Activated naive CD4-positive, alpha-beta T cell treated with anti-CD3 and anti-CD28 coated beads, Interleukin-2, amount 50 U/mL, for 16 hours (primary cell): ENCODE measurements around the gene OR2J3.
"Not testable (repeated sequence)": the region's sequence is repeated elsewhere in the genome, so short reads cannot be mapped to it uniquely, and the experiment has no call there.

Source experiments
- DNase-seq: peaks from one replicate; pipeline ENCODE4 v3.0.0-alpha.2; 2020

Gene OR2J3

DNA sequence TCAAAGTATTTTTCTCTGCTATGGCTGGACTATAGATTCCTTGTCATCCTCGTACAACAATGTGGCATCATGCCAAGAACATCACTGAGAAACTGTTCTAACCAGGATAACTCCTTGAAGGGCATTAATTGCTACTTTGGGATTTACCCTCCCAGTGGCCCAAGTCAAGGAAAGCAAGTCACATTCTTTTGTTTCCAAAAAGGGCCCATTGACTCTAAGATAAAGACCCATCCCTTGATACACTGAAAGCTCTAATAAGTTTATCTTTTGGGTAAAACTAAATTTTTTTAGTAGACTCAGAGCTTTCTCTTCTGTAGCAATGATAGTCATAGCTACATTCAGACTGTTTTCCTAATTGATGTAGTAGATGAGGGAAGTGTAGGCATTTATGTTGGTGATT lies at the start of gene OR2J3:
OR2J3 (plus strand) TSS at position 301 of the 400 bp plus-strand sequence. CDS start 3,833 bp downstream, outside the sequence.
- no peak for DNase-seq

DNA sequence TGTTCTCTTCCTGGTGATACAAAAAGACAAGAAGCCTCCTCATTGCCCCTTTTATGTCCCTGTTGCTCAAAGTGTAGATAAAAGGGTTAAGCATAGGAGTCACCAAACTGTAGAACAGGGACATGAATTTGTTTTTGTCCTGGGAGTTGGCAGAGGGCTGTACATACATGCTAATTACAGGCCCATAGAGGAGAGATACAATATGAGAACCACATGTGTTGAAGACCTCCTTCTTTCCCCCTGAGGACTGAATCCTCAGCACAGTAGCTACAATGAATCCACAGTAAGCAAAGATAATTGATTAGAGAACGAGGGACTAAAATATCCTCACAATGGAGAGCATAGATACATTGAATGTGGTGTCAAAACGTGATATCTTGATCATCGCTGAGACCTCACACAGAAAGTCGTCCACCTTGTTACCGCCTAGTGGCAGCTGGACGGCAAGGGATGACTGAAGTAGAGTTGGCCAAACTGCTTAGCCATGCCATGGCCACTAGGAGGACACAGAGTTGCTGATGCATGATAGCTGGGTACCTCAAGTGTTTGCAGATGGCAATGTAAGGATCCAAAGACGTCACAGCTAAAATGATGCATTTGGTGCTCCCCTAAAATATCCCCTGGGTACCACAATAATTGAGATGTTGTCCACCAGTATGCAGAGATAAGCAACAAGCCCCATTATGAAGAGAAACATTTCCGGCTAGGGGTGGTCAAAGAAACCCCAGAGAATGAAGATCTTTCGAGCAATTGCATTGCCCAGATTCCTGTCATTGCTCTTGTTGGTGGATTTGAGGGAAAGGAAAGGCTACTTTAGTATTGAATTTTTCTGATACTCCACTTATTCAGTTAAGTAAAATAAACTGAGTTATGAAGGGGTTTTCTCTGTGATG lies 35.8 kb upstream of the OR2J3 start:
- no peak for DNase-seq

DNA sequence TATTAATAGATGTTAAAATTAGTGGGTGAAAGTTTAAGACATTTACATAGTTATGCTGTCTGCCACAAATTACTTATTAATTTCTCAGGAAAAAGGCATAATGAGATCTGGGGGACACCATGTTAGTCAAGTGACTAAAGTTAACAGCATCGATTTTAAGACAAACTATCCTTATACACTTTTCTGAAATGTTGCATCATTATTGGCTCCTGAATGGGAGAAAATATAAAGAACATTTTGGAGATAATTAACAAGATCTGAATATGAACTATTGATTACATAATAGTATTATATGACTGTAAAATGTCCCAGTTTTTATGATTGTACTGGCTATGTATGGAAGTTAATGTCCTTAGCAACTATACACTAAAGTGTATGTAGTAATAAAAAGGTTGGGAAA lies 28.7 kb upstream of the OR2J3 start:
- DNase-seq: no peak

DNA sequence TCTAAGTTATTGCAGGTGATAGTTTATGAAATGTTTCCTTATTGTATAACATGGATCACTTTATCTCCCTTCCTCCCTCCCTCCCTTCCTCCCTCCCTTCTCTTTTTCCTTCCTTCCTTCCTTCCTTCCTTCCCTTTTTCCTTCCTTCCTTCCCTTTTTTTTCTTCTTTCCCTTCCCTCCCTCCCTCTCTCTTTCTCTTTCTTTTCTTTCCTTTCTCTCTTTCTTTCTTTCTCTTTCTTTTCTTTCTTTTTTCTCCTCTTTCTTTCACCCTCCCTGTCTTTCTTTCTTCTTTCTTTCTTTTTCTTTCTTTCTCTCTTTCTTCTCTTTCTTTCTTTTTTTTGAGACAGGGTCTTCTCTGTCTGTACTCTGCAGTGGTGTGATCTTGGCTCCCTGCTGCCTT lies 26.5 kb upstream of the OR2J3 start:
- no peak for DNase-seq

DNA sequence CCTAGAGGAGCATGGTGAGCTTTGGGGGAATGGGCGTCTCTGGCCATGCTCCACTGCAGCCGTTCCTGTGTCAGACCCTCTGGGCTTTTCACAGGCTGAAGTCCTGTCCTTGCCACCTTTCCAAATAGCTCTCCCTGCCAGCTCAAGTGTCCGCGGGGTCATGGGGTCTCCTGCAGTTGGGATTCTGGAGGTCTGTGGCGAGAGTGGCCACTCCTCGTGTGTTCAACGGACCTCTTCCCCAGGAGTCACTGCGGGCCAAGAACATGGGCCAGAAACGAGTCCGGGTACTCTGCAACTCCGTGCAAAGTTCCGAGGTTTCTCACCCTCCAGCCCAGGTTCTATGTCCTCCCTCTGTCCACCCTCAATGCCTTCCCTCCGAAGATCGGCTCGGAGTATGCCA lies 25.4 kb upstream of the OR2J3 start:
- DNase-seq: no peak

DNA sequence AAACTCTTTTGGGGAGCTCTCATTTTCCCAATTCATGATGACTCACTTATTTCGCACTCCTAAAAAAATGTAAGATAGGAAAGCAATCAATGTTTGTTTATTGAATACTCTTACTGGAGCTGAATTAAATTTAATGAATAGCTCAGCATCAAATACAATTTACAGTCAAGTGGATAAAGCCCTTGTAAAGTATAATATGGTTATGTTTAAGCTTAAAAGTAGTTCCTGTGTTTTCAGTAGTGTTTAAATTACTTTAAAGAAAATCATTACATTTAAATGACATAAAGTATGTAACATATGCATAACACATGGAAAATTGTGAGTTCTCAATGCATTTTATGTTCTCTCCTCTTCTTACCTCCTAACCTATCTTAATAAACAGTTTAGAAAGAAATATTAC lies 20.6 kb upstream of the OR2J3 start, which contains the start of gene OR2B3:
OR2B3 (minus strand) TSS at position 101 of the 400 bp plus-strand sequence; CDS start at position 36, 65 bp downstream.
- no peak for DNase-seq

DNA sequence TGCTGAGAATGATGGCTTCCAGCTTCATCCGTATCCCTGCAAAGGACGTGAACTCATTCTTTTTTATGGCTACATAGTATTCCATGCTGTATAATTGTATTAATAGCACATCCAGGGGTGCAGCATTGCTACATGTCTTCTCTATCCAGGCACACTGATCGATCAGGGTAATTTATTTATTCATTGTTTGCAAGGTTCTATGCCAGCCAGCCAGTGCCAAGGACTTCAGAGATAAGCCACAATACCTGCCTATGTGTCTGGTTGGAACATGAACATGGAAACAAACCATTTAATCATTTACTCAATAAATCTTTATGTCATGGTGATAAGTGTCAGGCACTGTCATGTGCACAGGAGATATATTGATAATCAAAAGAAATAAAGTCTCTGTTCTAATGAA lies 14.9 kb upstream of the OR2J3 start:
- no peak for DNase-seq

DNA sequence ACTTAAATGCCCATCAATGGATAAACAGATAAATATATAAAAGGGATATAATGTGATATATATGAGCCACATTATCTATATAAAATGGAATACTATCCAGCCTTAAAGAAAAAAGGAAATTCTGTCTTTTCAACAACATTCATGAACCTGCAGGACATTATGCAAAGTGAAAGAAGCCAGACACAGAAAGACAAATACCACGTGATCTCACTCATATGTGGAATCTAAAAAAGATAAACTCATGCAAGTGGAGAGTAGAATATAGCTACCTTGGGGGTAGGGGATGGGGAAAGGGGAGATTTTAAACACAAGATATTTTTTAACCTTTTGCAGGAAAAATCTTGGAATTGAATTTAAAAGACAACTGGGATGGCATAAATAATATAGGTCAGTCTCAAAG lies 10.1 kb upstream of the OR2J3 start:
- DNase-seq: no peak

DNA sequence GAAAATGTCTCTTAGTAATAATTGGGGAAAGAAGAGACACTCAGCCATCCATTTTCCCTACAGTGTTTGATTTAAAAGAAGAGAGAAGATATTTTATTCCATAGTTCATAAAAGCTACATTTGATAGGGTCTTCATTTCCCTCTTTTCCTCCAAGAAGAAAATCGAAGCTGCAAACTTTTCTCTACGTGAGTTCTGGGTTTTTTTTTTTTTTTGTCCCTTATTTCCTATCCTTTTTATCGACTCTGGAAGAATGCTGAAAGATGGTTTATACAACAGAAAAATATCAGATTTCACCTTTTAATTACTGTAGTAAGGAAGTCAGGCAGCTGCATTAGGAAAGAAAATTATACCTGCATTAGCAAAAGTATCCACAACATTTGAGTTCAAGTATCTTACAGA lies 8.7 kb upstream of the OR2J3 start, which contains the start of gene OR2J1:
OR2J1 (plus strand) TSS at position 301 of the 400 bp plus-strand sequence. CDS start 1,453 bp downstream, outside the sequence.
- no peak for DNase-seq

DNA sequence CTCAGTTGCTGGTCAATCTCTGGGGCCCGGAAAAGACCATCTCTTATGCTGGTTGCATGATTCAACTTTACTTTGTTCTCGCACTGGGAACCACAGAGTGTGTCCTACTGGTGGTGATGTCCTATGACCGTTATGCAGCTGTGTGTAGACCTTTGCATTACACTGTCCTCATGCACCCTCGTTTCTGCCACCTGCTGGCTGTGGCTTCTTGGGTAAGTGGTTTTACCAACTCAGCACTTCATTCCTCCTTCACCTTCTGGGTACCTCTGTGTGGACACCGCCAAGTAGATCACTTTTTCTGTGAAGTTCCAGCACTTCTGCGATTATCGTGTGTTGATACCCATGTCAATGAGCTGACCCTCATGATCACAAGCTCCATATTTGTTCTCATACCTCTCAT lies 4.3 kb downstream of the OR2J3 start:
- no peak for DNase-seq

DNA sequence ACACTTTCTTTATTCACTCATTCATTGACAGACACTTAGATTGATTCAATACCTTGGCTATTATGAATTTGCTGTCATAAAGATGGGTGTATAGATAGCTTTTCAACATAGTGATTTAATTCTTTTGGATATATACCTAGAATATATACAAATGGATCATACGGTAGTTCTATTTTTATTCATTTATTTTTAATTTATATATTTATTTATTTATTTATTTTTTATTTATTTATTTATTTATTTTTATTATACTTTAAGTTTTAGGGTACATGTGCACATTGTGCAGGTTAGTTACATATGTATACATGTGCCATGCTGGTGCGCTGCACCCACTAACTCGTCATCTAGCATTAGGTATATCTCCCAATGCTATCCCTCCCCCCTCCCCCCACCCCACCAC lies 7.1 kb downstream of the OR2J3 start:
- not testable (repeated sequence) for DNase-seq

DNA sequence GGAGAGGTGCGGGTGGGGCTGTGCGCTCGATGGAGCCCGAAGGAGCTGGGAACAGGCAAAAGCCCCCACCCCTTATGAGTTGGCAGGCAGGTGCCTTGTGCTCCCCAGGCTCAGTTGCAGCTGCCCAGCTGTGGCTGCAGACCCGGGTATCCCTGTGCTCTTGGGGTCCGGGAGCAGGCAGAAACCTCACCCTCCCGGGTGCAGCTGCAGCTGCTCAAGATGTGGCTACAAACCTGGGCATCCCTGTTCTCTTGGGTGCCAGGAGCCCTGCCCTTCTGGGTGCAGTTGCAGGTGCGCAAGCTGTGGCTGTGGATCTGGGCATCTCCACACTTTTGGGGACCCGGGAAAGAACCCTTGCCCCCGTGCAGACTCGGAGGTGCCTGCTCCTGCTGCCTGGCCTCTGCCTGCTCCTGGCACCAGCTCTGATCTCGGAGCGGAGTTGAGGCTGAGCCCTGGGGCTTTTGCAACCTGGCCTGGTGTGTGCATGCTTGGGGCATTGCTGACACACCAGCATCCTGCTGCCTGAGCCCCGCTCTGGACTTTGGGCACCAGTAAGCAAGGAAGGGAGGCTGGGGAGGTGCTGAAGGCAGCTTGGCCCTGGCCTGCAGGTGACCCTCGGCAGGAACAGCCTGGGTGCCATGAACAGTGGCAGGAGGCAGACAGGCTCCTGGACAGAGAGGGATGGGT lies 21.6 kb downstream of the OR2J3 start:
- DNase-seq: no peak

DNA sequence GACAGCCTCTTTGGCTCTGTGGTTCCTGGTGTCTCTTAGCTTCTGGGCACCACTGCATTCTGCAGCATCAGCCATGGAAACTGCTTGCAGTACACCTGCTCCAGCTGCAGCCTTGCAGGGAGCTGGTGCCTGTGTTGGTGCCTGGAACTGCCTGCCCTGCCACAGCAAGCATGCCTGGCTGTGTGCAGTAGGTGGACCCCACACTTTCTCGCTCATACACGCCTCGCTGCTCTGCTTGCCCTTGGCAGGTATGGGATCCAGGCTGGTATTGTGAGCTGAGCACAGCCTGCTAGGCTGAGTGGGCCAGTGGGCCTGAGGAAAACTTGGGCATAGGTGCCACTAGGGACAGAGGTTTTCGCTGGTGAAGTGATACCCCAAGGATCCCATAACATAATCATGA lies 22.8 kb downstream of the OR2J3 start:
- DNase-seq: no peak

DNA sequence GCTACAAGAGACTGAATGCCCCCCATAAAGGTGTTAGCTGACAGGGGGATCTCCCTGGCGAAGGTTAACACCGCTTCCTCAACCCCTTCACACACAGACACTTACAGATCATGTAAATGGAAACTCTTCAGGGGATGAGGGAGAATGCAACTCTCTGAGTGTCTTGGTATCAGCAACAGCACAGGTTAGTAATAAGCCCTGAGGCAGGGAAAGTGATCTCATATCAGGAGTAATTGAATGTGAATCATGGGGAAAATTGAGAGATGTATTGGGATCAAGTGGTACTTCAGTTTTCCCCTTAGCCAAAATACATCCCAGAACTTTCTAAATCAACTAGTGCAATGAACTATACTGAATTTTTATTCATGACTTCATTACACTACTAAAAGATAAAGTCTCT lies 23.8 kb downstream of the OR2J3 start:
- no peak for DNase-seq

DNA sequence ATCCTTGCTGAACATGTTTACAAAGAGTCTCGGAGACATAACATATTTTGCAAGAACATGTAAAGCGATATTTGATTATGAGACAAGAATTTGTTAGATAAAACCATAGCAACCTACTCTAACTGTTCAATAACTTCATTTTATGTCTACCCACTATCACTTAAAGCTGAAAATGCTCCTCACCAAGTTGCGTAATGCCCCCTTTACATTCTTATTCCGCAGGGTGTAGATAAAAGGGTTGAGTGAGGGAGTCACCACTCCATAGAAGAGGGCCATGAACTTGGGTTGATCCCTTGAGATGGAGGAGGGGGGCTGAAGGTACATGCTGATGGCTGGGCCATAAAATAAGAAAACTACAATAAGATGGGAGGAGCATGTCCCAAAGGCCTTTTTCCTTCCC lies 29.9 kb downstream of the OR2J3 start:
- no peak for DNase-seq

DNA sequence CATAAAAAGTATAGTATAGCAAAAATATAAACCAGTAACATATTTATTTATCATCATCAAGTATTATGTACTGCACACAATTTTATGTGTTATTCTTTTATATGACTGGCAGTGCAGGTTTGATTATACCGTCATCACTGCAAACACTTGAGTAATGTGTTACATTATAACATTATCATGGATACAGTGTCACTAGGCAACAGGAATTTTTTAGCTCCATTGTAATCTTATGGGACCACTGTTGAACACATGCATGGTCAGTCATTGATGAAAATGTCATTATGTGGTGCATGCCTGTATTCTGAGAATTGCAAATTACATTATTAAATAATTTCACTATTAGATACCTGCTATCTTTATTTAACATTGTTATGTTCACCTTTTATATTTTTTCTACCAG lies 33.7 kb downstream of the OR2J3 start:
- no peak for DNase-seq

DNA sequence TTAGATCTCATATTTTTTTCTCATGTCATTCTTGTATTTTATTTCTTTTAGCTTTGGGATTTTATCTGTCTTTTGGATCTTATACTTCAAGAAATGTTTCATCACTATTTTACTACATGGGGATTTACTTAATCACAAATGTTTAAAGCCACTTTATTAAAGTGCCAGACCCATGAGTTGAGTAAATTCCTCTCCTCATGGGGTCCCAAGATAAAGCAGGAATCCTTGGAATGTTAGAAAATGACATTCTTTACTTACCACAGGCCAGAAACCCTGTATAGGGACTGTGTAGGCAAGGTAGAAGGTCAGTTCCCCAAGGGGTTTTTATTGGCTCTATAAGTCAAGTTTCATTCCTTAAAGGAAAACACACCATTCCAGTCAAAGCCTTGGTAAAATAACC lies 34.5 kb downstream of the OR2J3 start:
- DNase-seq: no peak

DNA sequence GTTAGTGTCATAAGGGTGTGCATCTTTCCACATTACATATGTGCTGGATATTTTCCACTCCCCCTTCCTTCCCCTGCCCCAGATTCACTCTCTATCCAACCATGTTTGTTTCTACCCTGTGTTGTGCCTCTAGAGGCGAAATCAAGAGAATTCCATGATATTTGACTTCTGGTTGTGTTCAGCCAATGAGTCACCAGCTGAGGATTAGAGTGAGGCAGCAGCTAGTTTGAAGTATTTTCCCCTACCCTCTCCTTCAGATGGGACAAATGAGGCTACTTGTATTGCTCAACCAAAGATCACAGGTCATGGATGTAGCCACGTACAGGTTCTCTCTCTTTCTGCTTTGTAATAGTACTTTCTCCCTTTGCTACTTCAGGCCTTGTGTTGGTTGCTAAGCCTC lies 38.3 kb downstream of the OR2J3 start:
- DNase-seq: no peak

DNA sequence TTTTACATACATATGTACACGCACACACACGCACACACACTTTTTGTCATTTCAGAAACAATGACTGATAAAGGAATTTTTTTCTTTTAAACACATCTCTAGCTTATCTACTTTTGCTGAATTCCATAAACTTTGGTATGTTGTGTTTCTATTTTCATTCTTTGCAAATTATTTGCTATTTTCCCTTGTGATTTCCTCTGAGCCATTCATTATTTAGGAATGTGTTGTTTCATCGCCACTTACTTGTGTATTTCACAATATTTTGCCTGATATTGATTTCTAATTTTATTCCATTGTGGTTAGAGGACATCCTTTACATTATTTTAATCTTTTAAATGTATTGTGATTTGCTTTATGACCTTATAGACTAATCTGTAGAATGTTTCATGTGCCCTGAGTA lies 39.2 kb downstream of the OR2J3 start:
- DNase-seq: no peak

DNA sequence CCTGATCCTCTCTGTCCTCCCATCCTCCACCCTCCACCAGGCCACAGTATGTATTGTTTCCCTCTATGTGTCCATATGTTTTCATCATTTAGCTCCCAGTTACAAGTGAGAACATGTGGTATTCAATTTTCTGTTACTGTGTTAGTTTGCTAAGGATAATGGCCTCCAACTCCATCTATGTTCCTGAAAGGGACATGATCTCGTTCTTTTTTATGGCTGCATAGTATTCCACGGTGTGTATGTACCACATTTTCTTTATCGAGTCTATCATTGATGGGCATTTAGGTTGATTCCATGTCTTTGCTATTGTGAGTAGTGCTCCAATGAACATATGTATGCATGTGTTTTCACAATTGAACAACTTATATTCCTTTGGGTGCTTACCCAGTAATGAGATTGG lies 41.6 kb downstream of the OR2J3 start:
- DNase-seq: not testable (repeated sequence)

DNA sequence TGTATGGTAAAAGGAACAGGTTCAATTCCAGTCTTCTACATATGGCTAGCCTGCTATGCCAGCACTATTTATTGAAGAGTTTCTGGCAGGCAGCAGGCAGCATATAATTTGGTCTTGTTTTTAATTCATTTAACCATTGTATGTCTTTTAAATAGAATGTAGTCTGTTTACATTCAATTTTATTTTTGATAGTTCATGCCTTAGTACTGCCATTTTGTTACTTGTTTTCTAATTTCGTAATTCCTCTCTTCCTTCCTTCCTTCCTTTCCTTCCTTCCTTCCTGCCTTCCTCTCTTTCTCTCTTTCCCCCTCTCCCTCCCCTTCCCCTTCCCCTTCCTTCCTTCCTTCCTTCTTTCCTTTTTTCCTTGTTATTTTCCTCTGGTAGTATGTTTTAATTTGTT lies 45.2 kb downstream of the OR2J3 start:
- no peak for DNase-seq

DNA sequence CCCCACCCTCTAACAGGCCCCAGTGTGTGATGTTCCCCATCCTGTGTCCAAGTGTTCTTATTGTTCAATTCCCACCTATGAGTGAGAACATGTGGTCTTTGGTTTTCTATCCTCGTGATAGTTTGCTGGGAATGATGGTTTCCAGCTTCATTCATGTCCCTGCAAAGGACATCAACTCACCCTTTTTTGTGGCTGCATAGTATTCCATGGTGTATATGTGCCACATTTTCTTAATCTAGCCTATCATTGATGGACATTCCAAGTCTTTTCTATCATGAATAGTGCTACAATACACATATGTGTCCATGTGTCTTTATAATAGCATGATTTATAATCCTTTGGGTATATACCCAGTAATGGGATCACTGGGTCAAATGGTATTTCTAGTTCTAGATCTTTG lies 47.3 kb downstream of the OR2J3 start:
- DNase-seq: not testable (repeated sequence)

DNA sequence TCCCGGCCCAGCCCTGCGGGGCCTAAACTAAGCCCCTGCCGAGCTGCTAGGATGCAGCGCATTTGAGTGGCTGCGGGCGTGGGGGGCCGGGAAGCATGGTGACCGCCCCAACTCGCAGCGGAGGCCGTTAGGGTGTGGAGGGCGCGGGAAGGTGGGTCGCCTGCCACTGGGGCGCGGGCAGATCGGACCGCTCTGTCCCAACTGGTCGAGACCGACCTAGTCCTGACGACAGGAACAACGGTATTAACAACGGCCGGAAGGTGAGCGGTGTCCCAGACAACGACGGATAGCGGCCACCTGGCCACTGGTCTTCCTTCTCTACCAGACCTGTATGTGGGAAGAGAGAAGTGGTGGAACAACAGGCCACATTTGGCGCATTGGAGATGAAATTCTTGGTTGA lies 52.1 kb downstream of the OR2J3 start:
- DNase-seq: not testable (repeated sequence)
